Loucy (cell line): ENCODE results near the gene MATR3.

Experiments
- CTCF ChIP-seq: fragments of 200-600 bp; sonication (generic); conservative IDR thresholded peaks from 2 replicates; pipeline ENCODE4 v1.5.1; 2014; ENCODE audit warnings: mild to moderate bottlenecking, antibody characterized with exemption, low read length
- EZH2phosphoT487 ChIP-seq: fragments of 200-600 bp; IDR thresholded peaks from 2 replicates; pipeline ENCODE4 v1.6.1; 2018; ENCODE audit warnings: antibody characterized with exemption, mild to moderate bottlenecking, moderate library complexity, borderline replicate concordance

- TF ChIP-seq CTCF (no peak), EZH2phosphoT487 (no peak)
Observed at GRCh38 chr5:139342423-139342723, 48.8 kb downstream of the MATR3 start.
